ENCODE measurements around the gene MKS1. TPM values are rescaled to one million over a fixed set of nuclear protein-coding genes. Genes with fewer than 3 reads are reported as not detected.

MKS1 gene
- total and polyA plus RNA-seq, 2 of the 8 experiments (the other 6 are each of a cell fraction or from before 2014, with no cell fraction given), result 12.0 to 21.7 TPM

GRCh38 chr17:58208344-58208743 lies 10.7 kb downstream of the MKS1 start:
- no peaks in the 10 kb centered on the region for H3K9me3 ChIP-seq (ENCODE audit: insufficient read depth in 2 of 2, low read depth in 1 of 2, low read length in 1 of 2)
- H2AFZ ChIP-seq (ENCODE audit: low read length), result no peak overlapping the region
- H3K4ac ChIP-seq (replicated peaks; ENCODE audit: insufficient read length, low read depth, low read length), result no peak overlapping the region
- DNase-seq (ENCODE audit: low read depth in 1 of 2, low spot score in 2 of 2), result no peak
- no peak overlapping the region for H4K8ac ChIP-seq (ENCODE audit: extremely low read depth, insufficient read depth, low read length)
- no peak overlapping the region for H3K14ac ChIP-seq (ENCODE audit: insufficient read length)
- ChIA-PET POLR2A (ENCODE audit: partially characterized antibody) (no interaction called here), CTCF (ENCODE audit: partially characterized antibody) (interaction anchor here (0.6 to 13.2 kb wide), 6 partner anchors 8 to 268 kb away, joined by 3 to 127 read pairs (median 4); no protein-coding TSS in a partner anchor)
- H3K23ac ChIP-seq (ENCODE audit: insufficient read length), result no peak overlapping the region
- H2BK5ac ChIP-seq (ENCODE audit: low read depth, low read length), result no peak overlapping the region
- H3K36me3 ChIP-seq (ENCODE audit: control insufficient read depth in 2 of 4, insufficient read depth in 4 of 4, low read length in 3 of 4), result peaks cover 0 to 13% (median 6%) of the 10 kb centered on the region in 4 experiments; a peak in 5 of 8 replicates
- H2BK20ac ChIP-seq (ENCODE audit: low read length), result no peak overlapping the region
- no peak overlapping the region for H2BK12ac ChIP-seq (ENCODE audit: low read depth, low read length)
- H3K4me2 ChIP-seq (ENCODE audit: insufficient read depth in 1 of 2, low read depth in 2 of 2, low read length in 2 of 2), result no peak overlapping the region
- no peaks in the 10 kb centered on the region for H3K27me3 ChIP-seq (replicated peaks in 1 of 4; ENCODE audit: control insufficient read depth in 3 of 4, extremely low read depth in 1 of 4, insufficient read depth in 3 of 4, low read length in 3 of 4)
- H3K18ac ChIP-seq (ENCODE audit: extremely low read depth, low read length), result no peak overlapping the region
- H2BK15ac ChIP-seq (ENCODE audit: low read length), result no peak overlapping the region
- no peak overlapping the region for H2BK120ac ChIP-seq (replicated peaks; ENCODE audit: low read depth, low read length)
- no peaks in the 10 kb centered on the region for H3K4me1 ChIP-seq (replicated peaks in 1 of 4; ENCODE audit: control insufficient read depth in 3 of 4, insufficient read depth in 4 of 4, low read length in 3 of 4)
- H3K23me2 ChIP-seq (ENCODE audit: low read depth, low read length), result no peaks in the 10 kb centered on the region
- no peaks in the 10 kb centered on the region for H3K79me1 ChIP-seq (ENCODE audit: low read depth, low read length)
- no peak overlapping the region for H3K4me3 ChIP-seq (ENCODE audit: extremely low read depth in 1 of 4, insufficient read depth in 2 of 4, low read depth in 3 of 4, low read length in 4 of 4)
- no peak overlapping the region for H4K91ac ChIP-seq (replicated peaks; ENCODE audit: insufficient read length, low read length)
- no peak overlapping the region for H3K56ac ChIP-seq (replicated peaks; ENCODE audit: insufficient read length, low read depth, low read length)
- H3K27ac ChIP-seq (ENCODE audit: low read depth, low read length), result no peak overlapping the region
- no peak for FAIRE-seq
- H2AK5ac ChIP-seq (ENCODE audit: low read depth, low read length), result no peak overlapping the region
- H3K79me2 ChIP-seq (ENCODE audit: control insufficient read depth in 1 of 2, insufficient read depth in 2 of 2, low read length in 2 of 2), result no peaks in the 10 kb centered on the region
- no peak overlapping the region for H4K5ac ChIP-seq (ENCODE audit: insufficient read length, low read depth, low read length)
- no peak overlapping the region for H3K9ac ChIP-seq (replicated peaks in 1 of 4; ENCODE audit: extremely low read depth in 1 of 4, low read depth in 3 of 4, low read length in 3 of 4)
- H4K20me1 ChIP-seq (replicated peaks in 1 of 2; ENCODE audit: control insufficient read depth in 1 of 2, insufficient read depth in 2 of 2, low read length in 2 of 2), result no peaks in the 10 kb centered on the region
- WGBS, 2 experiments (ENCODE audit: extremely low coverage in 1 of 2, insufficient coverage in 1 of 2, insufficient read length in 1 of 2, insufficient replicate concordance in 2 of 2, low coverage in 1 of 2, low lambda C conversion rate in 2 of 2, missing lambda C conversion rate in 1 of 2), result 91% methylated on average over 5 of the region's 5 CpGs; no CpG with 5 or more reads in 1 of the 2 experiments
- TF ChIP-seq SIX5 (IDR thresholded peaks at IDR 0.05; ENCODE audit: low read depth, low read length), result no peak
- no peak for TF ChIP-seq CREB1 (IDR thresholded peaks at IDR 0.05)
- TF ChIP-seq EP300 (IDR thresholded peaks at IDR 0.05; ENCODE audit: borderline replicate concordance in 1 of 2, low read depth in 2 of 2, low read length in 2 of 2), result no peak
- no peak for TF ChIP-seq GABPA (IDR thresholded peaks at IDR 0.05; ENCODE audit: borderline replicate concordance, insufficient read depth, low read length)
- no peak for TF ChIP-seq RBBP5 (IDR thresholded peaks at IDR 0.05; ENCODE audit: borderline replicate concordance, low read depth, low read length)
- TF ChIP-seq ATF2 (IDR thresholded peaks at IDR 0.05; ENCODE audit: low read length), result no peak
- TF ChIP-seq CHD2 (IDR thresholded peaks at IDR 0.05; ENCODE audit: low read length), result no peak
- TF ChIP-seq PHF8 (conservative IDR thresholded peaks at IDR 0.05; ENCODE audit: low read depth, low read length), result no peak
- no peak for TF ChIP-seq HDAC2 (IDR thresholded peaks at IDR 0.05; ENCODE audit: borderline replicate concordance in 1 of 2, low read depth in 2 of 2, low read length in 2 of 2)
- TF ChIP-seq TEAD4 (IDR thresholded peaks at IDR 0.05; ENCODE audit: low read depth, low read length), result no peak
- no peak for TF ChIP-seq RXRA (IDR thresholded peaks at IDR 0.05; ENCODE audit: insufficient read depth, low read depth, low read length)
- TF ChIP-seq NRF1 (IDR thresholded peaks at IDR 0.05; ENCODE audit: low read depth, low read length), result no peak
- no peak for TF ChIP-seq HDAC6 (IDR thresholded peaks at IDR 0.05; ENCODE audit: low read depth, low read length)

All from H1 (cell line).